ENCODE data around the gene MYH10. TPM values are rescaled to one million over a fixed set of nuclear protein-coding genes. Genes with fewer than 3 reads are reported as not detected.

Gene MYH10
- total RNA-seq, 3 donors from 2014 or later = 4.3 to 23.8 (median 10.1) TPM

DNA sequence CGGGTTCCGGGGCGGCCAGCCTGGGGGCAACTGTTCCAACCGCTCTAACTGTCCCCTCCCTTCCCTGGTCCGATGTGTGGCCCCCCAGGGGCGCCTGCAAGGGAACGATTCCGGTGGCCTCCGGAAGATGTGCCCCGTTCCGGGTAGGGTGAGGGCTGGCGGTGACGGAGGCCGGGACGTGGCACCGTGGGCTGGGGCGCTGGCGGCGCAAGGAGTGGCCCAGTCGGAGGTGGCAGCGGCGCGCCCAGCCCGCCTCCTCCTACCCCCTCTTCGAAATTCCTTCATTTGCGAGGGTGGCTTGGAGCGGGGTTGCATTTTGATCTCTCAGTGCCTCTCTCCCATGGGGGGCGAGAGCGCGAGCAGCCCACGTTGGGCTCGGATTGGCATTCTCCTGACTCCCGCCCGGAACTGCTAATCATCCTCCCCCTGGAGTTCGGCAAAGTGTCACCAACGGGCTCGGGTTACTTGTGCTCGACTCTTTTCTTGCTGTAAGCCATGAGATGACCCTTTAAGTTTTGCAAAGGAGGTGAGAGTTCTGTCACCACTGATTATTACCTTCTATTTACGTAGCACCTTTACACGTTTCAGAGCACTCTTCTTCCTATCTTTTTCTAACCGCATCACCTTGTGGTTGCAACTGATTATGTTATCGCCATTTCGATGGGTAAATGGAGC lies 194.2 kb downstream of the MYH10 start:
- ATAC-seq (peak; percentile 90), DNase-seq (peak; percentile 71 to 87 (median 86))
- TF ChIP-seq, protein P1, sequence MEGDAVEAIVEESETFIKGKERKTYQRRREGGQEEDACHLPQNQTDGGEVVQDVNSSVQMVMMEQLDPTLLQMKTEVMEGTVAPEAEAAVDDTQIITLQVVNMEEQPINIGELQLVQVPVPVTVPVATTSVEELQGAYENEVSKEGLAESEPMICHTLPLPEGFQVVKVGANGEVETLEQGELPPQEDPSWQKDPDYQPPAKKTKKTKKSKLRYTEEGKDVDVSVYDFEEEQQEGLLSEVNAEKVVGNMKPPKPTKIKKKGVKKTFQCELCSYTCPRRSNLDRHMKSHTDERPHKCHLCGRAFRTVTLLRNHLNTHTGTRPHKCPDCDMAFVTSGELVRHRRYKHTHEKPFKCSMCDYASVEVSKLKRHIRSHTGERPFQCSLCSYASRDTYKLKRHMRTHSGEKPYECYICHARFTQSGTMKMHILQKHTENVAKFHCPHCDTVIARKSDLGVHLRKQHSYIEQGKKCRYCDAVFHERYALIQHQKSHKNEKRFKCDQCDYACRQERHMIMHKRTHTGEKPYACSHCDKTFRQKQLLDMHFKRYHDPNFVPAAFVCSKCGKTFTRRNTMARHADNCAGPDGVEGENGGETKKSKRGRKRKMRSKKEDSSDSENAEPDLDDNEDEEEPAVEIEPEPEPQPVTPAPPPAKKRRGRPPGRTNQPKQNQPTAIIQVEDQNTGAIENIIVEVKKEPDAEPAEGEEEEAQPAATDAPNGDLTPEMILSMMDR (IDR thresholded peaks at IDR 0.05) = no peak
- Histone ChIP-seq H3K9me3 (no peaks in the 10 kb centered on the region), H3K36me3 (ENCODE audit: low read depth) (no peaks in the 10 kb centered on the region), H3K4me1 (ENCODE audit: low read depth) (peaks cover 14% of the 10 kb centered on the region), H3K4me3 (peak overlapping the region; percentile 86)
- intact Hi-C loops (cut with DNase I, micrococcal nuclease) = no loop called here

DNA sequence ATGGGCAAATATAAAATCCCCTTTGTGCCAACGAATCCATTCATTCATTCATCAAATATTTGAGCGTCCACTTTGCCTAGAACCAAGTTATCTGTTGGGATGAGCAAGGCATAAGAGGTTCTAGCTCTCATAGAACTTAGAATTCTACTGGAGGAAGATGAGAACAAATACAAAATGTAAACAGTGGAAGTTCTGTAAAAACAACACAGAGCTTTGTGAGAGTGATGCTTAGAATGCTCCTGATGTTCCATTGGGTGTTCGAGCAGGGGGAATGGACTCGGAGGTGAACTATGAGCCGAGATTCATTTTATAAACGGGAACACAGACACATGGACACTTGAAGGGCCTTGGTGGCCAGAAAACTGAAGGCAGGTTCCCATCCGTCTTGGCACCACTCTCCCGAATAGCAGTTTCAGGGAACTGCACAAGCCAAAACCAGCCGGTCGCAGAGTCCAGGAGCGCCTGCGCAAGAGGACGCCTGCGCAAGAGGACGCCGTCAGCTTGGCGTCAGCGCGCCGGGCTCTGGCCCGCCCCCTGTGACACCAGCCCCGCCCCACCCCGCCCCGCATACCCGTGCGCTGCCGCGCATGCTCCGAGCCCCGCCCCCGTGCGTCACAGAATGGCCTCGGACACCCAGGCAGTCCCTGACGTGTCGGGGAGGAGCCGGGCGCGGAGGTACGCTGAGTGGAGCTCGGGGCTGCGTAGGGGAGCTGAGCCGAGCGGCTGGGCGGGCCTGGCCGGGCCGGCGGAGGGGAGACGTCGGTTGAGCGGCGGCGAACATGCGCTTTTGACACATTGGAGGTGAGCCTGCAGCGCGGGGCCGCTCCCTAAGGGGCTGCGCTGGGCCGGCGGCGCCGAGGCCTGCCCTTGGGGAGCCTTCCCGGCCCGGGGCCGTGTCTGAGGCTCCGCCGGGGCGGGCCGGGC lies 195.0 kb downstream of the MYH10 start, which contains the start of gene NDEL1:
Gene NDEL1, plus strand, starts transcription at position 640 of the 924 bp plus-strand sequence. CDS start 8,388 bp downstream, outside the sequence.
- Histone ChIP-seq H3K4me1 (ENCODE audit: low read depth) (peaks cover 14% of the 10 kb centered on the region), H3K9me3 (no peaks in the 10 kb centered on the region), H3K4me3 (peak within 1 kb of the TSS; percentile 86), H3K36me3 (ENCODE audit: low read depth) (no peaks in the 10 kb centered on the region)
- DNase-seq (peak; percentile 99 to 100 (median 99)), ATAC-seq (peak; percentile 97)
- intact Hi-C loops (cut with DNase I, micrococcal nuclease) = no loop called here
- TF ChIP-seq, protein P1 (IDR thresholded peaks at IDR 0.05) = no peak

DNA sequence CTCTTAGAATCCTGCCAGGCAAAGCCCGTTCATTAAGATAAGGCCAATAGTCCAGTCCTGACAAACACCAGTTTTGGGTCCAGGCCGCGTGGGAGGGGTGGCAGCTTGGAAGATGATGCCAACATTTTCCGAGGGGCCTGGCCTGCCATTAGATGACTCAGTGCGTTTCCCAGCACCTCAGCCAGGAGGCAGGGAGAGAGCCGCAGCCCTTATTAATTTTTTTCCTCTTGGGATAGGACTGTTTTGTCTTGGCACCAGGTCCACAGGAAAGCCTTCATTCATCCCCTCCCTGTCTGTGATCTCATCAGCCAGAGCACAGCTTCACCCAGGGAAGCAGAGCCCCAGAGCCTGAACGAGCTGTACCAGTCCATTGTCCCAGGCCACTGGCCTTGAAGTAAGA lies 199.6 kb downstream of the MYH10 start:
- no peak for ATAC-seq
- intact Hi-C loops (cut with DNase I, micrococcal nuclease) = no loop called here
- TF ChIP-seq, protein P1 (IDR thresholded peaks at IDR 0.05) = no peak
- peaks cover 2% of the 10 kb centered on the region for H3K4me1 ChIP-seq (ENCODE audit: low read depth)
- H3K9me3 ChIP-seq = no peaks in the 10 kb centered on the region
- DNase-seq = no peak
- no peaks in the 10 kb centered on the region for H3K36me3 ChIP-seq (ENCODE audit: low read depth)
- no peak overlapping the region for H3K4me3 ChIP-seq

DNA sequence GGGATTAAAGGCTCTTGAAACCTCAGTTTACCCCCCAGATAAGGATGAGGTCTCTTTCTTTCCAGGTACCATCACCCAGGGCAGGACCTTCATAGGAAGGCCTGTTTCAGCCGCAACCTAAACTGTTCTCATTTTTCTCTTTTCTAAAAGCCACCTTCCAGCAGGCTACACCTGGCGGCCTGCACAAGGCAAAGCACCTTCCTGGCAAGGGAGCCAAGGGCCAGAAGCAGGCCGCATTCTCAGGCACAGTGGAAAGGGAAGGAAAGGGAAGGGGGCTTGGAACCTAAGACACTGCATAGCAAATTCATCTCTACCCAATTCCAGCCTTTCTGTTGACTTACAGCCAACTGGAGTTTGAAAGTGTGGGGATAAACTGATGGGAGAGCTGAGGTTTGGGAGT lies 203.7 kb downstream of the MYH10 start:
- no peaks in the 10 kb centered on the region for H3K36me3 ChIP-seq (ENCODE audit: low read depth)

DNA sequence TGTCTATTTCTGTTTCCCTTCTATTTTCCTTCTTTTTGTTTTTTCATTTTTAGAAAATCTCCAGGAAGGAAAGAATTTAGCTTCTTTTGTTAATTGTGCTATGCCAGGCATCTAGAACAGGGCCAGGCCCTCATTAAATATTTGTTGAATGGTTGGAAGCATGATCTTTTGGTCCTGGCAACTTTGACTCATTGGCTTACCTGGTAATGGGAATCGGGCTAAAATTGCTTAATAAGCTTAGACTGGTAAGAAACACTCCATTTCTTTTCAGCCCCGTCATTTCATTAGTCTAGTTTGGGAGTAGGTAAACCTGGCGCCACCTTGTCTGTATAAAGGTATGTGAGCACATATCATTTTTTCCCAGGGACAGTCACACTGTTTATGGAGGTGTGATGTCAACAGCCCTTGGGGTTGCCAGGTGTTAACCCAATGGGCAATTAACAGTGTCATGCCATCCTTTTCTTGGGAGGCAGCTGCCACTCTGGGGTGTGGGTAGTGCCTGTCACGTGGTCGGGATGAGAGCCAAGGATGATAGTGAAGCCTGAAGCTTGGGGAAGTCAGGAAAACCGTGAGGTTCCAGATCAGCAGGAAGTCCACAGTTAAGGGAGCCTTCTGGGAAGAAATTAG lies 204.3 kb downstream of the MYH10 start:
- peak; percentile 96 for ATAC-seq
- H3K4me3 ChIP-seq = no peak overlapping the region
- intact Hi-C loops (cut with DNase I, micrococcal nuclease) = no loop called here
- no peaks in the 10 kb centered on the region for H3K9me3 ChIP-seq
- peak in 2 of 3 donors; percentile 66 to 83 for DNase-seq
- no peaks in the 10 kb centered on the region for H3K36me3 ChIP-seq (ENCODE audit: low read depth)
- H3K4me1 ChIP-seq (ENCODE audit: low read depth) = peaks cover 2% of the 10 kb centered on the region
- TF ChIP-seq, protein P1 (IDR thresholded peaks at IDR 0.05) = no peak

More for the DNA sequence above, 203.7 kb downstream of the MYH10 start:
- DNase-seq = no peak
- Histone ChIP-seq H3K4me1 (ENCODE audit: low read depth) (peaks cover 2% of the 10 kb centered on the region), H3K9me3 (no peaks in the 10 kb centered on the region), H3K4me3 (no peak overlapping the region)
- ATAC-seq = no peak
- intact Hi-C loops (cut with DNase I, micrococcal nuclease) = no loop called here
- TF ChIP-seq, protein P1 (IDR thresholded peaks at IDR 0.05) = no peak

Measured in mucosa of descending colon (tissue), 3 donors.